Measurements from ENCODE around the gene DDA1.
"Not testable (repeated sequence)": the region's sequence is repeated elsewhere in the genome, so short reads cannot be mapped to it uniquely, and the experiment has no call there.

DDA1 gene

DNA sequence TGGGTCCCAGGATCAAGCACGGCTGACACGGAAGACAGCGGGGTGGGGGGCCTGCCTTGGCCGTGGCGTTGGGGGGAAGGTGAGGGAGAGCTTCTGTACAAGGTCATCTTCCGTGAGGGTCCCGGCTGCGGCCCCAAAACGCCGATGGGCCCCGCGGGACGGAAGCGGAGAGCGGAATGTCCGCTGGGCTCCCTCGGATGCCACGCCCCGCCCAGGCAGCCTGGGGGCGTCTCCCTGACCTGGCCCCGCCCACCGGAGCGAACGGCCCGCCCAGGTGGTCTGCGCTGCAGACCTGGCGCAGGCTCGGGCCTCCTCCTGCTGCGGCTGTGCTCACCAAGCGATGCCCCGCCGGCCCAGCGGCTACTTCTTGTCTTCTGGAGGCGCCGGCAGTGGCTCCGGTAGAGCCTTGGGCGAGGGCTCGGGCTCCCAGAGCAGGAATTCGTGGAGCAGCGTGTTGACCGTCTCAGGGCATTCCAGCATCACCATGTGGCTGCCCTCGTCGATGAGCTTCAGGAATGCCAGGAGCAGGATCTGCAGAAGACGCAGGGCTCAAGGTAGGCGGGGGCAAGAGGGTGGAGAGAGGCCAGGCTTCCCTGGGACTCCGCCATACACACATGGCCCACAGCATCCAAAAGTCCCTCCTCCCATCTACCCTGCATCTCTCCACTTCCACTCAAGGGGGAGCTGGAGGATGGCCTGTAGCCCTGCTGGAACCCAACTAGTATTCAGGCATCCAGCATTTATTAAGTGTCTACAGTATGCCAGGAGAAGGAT lies 16.9 kb upstream of the DDA1 start:
- peaks cover 0 to 6% of the 10 kb centered on the region in 2 donors for H3K36me3 ChIP-seq (ENCODE audit: control insufficient read depth in 1 of 2, insufficient read depth in 2 of 2, low read length in 2 of 2)
- H3K4me3 ChIP-seq (ENCODE audit: low read depth in 1 of 2, low read length in 2 of 2) = peak overlapping the region; percentile 55 to 79
- no peak overlapping the region for H3K27ac ChIP-seq (ENCODE audit: low read length)
- no peaks in the 10 kb centered on the region for H3K9me3 ChIP-seq (ENCODE audit: control insufficient read depth in 1 of 2, low read length in 2 of 2)
- H3K4me1 ChIP-seq (ENCODE audit: control insufficient read depth in 1 of 2, insufficient read depth in 2 of 2, low read length in 2 of 2) = peaks cover 0 to 10% of the 10 kb centered on the region in 2 donors
- no peaks in the 10 kb centered on the region for H3K27me3 ChIP-seq (ENCODE audit: low read depth, low read length)

DNA sequence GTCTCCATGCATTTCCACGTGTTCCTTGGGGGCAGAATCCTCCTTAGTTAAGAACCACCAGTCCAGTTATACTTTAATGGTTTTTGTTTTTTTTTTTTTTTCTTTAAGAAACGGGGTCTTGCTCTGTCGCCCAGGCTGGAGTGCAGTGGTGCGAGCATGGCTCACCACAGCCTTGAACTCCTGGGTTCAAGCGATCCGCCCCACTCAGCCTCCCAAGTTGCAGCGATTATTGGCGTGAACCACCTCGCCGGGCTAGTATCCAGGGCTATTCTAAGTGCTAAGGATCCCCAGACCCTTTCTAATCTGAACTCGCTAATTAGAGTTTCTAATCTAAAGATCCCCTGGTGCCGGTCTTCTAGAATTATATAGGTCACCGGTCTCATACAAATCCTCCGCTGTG lies 15.8 kb upstream of the DDA1 start:
- Histone ChIP-seq H3K9me3 (ENCODE audit: control insufficient read depth in 1 of 2, low read length in 2 of 2) (no peaks in the 10 kb centered on the region), H3K4me3 (ENCODE audit: low read depth in 1 of 2, low read length in 2 of 2) (no peak overlapping the region), H3K36me3 (ENCODE audit: control insufficient read depth in 1 of 2, insufficient read depth in 2 of 2, low read length in 2 of 2) (peaks cover 0 to 11% of the 10 kb centered on the region in 2 donors), H3K4me1 (ENCODE audit: control insufficient read depth in 1 of 2, insufficient read depth in 2 of 2, low read length in 2 of 2) (peaks cover 0 to 10% of the 10 kb centered on the region in 2 donors), H3K27me3 (ENCODE audit: low read depth, low read length) (no peaks in the 10 kb centered on the region), H3K27ac (ENCODE audit: low read length) (no peak overlapping the region)

DNA sequence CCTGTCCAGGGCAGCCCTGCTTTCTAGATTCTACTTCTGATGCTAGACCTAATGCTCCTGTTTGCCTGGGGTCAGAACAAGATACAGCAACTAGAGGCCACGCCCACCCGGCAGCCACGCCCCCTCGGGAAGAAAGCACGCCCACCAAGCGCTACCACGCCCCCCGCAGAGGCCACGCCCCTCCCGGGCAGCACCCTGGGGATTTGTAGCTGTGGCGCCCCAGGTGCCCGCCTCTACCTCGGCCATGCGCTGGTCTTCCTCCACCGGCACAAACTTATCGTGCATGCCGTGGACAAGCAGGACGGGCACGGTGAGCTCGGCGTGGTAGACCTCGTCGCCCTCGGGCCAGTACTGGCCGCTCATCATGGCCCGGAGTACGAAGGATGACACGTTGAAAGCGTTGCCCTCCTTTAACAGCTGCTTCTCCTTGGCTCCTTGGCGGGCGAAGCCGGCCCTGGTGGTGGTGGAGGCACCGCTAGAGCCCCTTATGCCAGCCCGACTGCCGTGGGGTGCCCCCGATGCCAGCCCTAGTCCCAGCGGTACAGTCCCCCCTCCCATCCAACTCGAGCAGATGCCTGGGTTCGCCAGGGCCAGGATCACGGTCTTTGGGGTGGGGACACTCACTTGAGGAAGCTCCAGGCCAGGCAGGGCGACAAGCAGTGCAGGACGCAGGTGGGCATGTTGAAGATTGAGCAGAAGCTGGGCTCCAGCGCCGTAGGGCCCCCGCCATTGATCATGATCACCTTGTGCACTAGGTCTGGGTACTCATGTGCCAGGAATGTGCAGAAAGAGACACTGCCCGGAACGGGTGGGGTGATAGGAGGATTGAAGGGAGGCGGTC lies 15.1 kb upstream of the DDA1 start:
- no peak overlapping the region for H3K4me3 ChIP-seq (ENCODE audit: low read depth in 1 of 2, low read length in 2 of 2)

DNA sequence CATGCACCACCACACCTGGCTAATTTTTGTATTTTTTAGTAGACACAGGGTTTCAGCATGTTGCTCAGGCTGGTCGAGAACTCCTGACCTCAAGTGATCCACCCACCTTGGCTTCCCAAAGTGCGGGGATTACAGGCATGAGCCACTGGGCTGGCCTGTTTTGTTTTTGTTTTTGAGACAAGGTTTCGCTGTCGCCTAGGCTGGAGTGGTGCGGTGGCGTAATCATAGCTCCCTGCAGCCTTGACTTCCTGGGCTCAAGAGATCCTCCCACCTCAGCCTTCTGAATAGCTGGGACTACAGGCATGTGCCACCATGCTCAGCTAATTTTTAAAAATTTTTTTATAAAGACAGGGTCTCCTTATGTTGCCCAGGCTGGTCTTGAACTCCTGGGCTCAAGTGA lies 13.8 kb upstream of the DDA1 start:
- peaks cover 0 to 11% of the 10 kb centered on the region in 2 donors for H3K36me3 ChIP-seq (ENCODE audit: control insufficient read depth in 1 of 2, insufficient read depth in 2 of 2, low read length in 2 of 2)
- not testable (repeated sequence) for H3K4me1 ChIP-seq (ENCODE audit: control insufficient read depth in 1 of 2, insufficient read depth in 2 of 2, low read length in 2 of 2); H3K27ac ChIP-seq (ENCODE audit: low read length)

More for the DNA sequence above, 15.1 kb upstream of the DDA1 start:
- Histone ChIP-seq H3K27ac (ENCODE audit: low read length) (no peak overlapping the region), H3K36me3 (ENCODE audit: control insufficient read depth in 1 of 2, insufficient read depth in 2 of 2, low read length in 2 of 2) (peaks cover 0 to 11% of the 10 kb centered on the region in 2 donors), H3K27me3 (ENCODE audit: low read depth, low read length) (no peaks in the 10 kb centered on the region), H3K4me1 (ENCODE audit: control insufficient read depth in 1 of 2, insufficient read depth in 2 of 2, low read length in 2 of 2) (peaks cover 0 to 10% of the 10 kb centered on the region in 2 donors), H3K9me3 (ENCODE audit: control insufficient read depth in 1 of 2, low read length in 2 of 2) (no peaks in the 10 kb centered on the region)

DNA sequence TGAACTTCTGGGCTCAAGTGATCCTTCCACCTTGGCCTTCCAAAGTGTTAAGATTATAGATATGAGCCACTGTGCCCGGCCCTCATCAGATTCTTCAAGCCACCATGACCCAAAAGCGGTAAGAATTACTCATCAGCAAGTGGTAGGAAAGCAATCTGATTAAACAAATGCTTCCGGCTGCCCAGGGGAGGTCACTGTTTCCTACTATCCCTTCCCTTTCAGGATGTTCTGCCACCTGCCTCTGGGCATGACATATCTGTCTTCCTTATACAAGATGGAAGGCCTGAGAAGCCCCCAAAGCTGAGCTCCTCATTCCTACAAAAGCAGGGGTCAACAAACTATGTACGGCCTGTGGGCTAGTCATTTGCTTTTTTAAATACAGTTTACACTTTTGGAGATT lies 13.1 kb upstream of the DDA1 start:
- Histone ChIP-seq H3K4me3 (ENCODE audit: low read depth in 1 of 2, low read length in 2 of 2) (no peak overlapping the region), H3K4me1 (ENCODE audit: control insufficient read depth in 1 of 2, insufficient read depth in 2 of 2, low read length in 2 of 2) (peaks cover 0 to 7% of the 10 kb centered on the region in 2 donors), H3K36me3 (ENCODE audit: control insufficient read depth in 1 of 2, insufficient read depth in 2 of 2, low read length in 2 of 2) (peaks cover 0 to 11% of the 10 kb centered on the region in 2 donors), H3K27ac (ENCODE audit: low read length) (no peak overlapping the region), H3K27me3 (ENCODE audit: low read depth, low read length) (no peaks in the 10 kb centered on the region), H3K9me3 (ENCODE audit: control insufficient read depth in 1 of 2, low read length in 2 of 2) (no peaks in the 10 kb centered on the region)

More for the DNA sequence above, 13.8 kb upstream of the DDA1 start:
- H3K27me3 ChIP-seq (ENCODE audit: low read depth, low read length); H3K9me3 ChIP-seq (ENCODE audit: control insufficient read depth in 1 of 2, low read length in 2 of 2); H3K4me3 ChIP-seq (ENCODE audit: low read depth in 1 of 2, low read length in 2 of 2): not testable (repeated sequence)

DNA sequence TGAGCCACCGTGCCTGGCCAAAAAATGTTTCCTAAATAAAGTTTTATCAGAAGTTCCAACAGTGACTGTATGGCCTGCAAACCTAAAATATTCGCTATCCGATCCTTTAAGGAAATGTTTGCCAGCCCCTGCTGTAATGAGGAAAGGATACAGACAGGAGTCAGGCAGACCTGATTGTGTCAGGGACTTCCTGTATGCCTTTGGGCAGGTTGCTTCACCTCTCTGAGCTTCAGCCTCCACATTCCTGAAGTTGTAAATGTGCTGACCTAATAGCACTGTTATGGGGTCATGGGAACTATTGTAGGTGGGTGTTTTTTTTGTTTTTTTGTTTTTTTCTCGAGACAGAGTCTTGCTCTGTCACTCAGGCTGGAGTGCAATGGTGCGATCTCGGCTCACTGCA lies 12.4 kb upstream of the DDA1 start:
- Histone ChIP-seq H3K27me3 (ENCODE audit: low read depth, low read length) (no peaks in the 10 kb centered on the region), H3K4me1 (ENCODE audit: control insufficient read depth in 1 of 2, insufficient read depth in 2 of 2, low read length in 2 of 2) (peaks cover 0 to 7% of the 10 kb centered on the region in 2 donors), H3K9me3 (ENCODE audit: control insufficient read depth in 1 of 2, low read length in 2 of 2) (no peaks in the 10 kb centered on the region), H3K36me3 (ENCODE audit: control insufficient read depth in 1 of 2, insufficient read depth in 2 of 2, low read length in 2 of 2) (peaks cover 0 to 11% of the 10 kb centered on the region in 2 donors), H3K27ac (ENCODE audit: low read length) (no peak overlapping the region), H3K4me3 (ENCODE audit: low read depth in 1 of 2, low read length in 2 of 2) (no peak overlapping the region)

DNA sequence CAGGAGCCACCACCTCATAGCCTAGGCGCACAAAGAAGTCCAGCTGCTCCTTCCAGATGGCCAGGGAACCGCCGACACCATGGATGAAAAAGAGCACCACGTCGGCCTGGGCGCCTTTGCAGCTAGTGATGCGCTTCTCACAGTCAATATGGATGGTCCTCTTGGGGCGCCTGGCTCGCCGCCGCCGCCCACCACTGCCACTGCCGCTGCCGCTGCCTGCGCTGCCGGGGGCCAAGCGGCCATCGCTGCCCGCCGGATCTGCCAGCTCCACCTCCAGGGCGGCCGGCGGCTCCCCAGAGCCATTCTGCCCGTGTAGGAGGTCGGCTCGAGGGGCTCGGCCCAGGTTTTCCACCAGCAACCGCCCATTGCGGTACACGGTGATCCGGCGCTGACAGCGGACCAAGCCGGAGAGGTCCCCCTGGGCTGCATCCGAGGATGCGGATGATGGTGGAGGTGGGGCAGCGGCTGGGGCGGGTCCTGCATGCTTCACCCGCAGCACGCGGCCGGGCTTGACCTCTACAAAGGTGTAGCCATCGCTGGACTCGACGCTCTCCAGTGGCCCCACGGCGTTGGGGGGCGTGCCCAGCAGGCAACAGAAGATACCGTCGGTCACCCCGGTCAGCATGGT lies 8.3 kb upstream of the DDA1 start:
- H3K27ac ChIP-seq (ENCODE audit: low read length) = no peak overlapping the region
- H3K36me3 ChIP-seq (ENCODE audit: control insufficient read depth in 1 of 2, insufficient read depth in 2 of 2, low read length in 2 of 2) = peaks cover 0 to 5% of the 10 kb centered on the region in 2 donors
- no peak overlapping the region for H3K4me3 ChIP-seq (ENCODE audit: low read depth in 1 of 2, low read length in 2 of 2)
- no peaks in the 10 kb centered on the region for H3K9me3 ChIP-seq (ENCODE audit: control insufficient read depth in 1 of 2, low read length in 2 of 2)
- no peaks in the 10 kb centered on the region for H3K27me3 ChIP-seq (ENCODE audit: low read depth, low read length)
- H3K4me1 ChIP-seq (ENCODE audit: control insufficient read depth in 1 of 2, insufficient read depth in 2 of 2, low read length in 2 of 2) = peaks cover 7 to 32% of the 10 kb centered on the region in 2 donors

DNA sequence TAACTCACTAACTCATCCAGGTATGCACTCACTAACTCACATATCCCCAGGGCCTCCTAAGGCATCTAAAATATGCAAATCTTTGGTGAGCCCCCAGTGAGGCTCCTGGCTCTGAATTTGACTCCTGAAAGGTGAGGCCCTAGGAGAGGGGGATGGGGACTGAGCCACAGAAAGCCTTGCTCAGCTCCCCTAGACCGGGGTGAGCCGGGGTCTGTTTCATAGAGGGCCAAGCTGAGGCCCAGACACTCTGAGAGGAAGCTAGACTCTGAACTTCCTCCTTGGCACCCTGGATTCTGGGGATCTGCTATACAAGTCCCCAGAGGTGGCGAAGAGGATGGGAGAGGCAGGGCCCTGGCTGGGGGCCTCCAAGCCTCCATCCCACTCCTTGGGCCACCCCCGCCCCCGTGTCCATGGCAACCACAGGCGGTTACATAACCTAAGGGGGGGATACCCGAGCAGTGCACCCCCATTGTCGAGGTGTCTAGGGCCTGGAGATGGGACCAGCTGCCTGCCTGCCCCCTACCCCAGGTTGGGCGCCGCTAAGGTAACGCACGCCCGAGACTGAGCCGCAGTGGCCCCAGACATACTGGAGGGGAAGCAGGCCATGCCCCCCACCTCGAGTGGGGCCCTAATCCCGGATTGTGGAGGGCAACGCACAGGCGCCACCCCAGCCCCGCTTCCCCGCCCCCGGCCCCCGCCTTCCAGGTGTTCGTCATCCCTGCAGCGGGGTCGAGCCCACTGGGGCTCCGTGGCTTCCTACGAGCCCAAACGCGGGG lies 6.8 kb upstream of the DDA1 start:
- Histone ChIP-seq H3K9me3 (ENCODE audit: control insufficient read depth in 1 of 2, low read length in 2 of 2) (no peaks in the 10 kb centered on the region), H3K27me3 (ENCODE audit: low read depth, low read length) (no peaks in the 10 kb centered on the region), H3K4me1 (ENCODE audit: control insufficient read depth in 1 of 2, insufficient read depth in 2 of 2, low read length in 2 of 2) (peaks cover 13 to 40% of the 10 kb centered on the region in 2 donors), H3K36me3 (ENCODE audit: control insufficient read depth in 1 of 2, insufficient read depth in 2 of 2, low read length in 2 of 2) (peaks cover 0 to 5% of the 10 kb centered on the region in 2 donors), H3K4me3 (ENCODE audit: low read depth in 1 of 2, low read length in 2 of 2) (peak overlapping the region; percentile 48 to 79), H3K27ac (ENCODE audit: low read length) (no peak overlapping the region)

DNA sequence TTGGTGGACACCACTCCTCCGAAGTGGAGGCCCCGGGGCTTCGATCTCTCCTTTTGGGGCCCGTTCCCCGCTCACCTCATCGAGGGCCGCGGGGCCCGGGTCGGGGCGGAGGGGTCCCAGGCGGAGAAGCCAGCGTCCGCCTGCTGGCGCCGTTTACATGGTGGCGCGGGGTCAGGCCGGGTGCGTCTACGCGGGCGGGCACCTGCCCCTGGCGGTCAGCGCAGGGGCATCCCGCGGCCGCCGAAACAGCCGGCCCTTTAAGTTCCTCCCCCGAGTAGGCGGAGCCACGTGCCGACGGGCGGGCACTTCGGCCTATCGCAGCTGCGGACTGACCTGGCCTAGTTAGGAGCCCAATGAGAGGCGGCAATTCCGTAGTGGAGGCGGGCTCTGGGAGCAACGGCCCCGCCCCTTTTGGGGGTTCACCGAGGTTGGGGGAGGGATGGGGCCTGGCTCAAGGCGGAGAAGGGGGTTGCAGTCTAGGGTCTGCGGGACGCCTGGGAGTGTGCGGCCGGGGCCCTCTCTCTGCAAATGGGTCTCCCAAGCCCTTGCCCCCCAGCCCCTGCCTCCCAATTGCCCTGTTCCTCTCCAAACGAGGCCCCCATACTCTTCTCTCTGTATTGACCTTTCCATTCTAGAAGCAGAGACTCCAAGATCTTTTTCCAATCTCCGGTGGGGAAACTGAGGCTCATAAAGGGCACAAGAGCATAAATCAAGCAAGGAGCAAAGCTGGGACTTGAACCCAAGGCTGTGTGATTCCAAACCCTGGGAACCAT lies 6.0 kb upstream of the DDA1 start, which contains the start of gene ABHD8:
Gene ABHD8 (minus strand): TSS at position 259 of the 773 bp plus-strand sequence. CDS start 1,809 bp downstream, outside the sequence.
- Histone ChIP-seq H3K9me3 (ENCODE audit: control insufficient read depth in 1 of 2, low read length in 2 of 2) (no peaks in the 10 kb centered on the region), H3K36me3 (ENCODE audit: control insufficient read depth in 1 of 2, insufficient read depth in 2 of 2, low read length in 2 of 2) (peaks cover 0 to under 1% of the 10 kb centered on the region in 2 donors), H3K4me1 (ENCODE audit: control insufficient read depth in 1 of 2, insufficient read depth in 2 of 2, low read length in 2 of 2) (peaks cover 13 to 40% of the 10 kb centered on the region in 2 donors), H3K27me3 (ENCODE audit: low read depth, low read length) (no peaks in the 10 kb centered on the region), H3K4me3 (ENCODE audit: low read depth in 1 of 2, low read length in 2 of 2) (peak within 1 kb of the TSS; percentile 48 to 79), H3K27ac (ENCODE audit: low read length) (peak within 1 kb of the TSS; percentile 1)

DNA sequence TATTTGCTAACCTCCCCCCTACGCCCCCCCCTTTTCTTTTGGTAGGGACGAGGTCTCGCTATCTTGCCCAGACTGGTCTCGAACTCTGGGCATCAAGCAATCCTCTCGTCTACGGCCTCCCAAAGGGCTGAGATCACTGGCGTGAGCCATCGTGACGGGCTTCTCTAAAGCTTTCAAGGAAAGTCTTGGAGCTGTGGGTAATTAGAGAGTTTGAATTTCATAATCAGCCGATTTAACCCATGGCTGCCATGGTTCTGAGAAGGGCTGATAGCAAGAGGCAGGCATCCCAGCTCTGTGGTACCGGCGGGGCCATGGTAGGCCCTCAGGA lies 5.5 kb upstream of the DDA1 start:
- Histone ChIP-seq H3K36me3 (ENCODE audit: control insufficient read depth in 1 of 2, insufficient read depth in 2 of 2, low read length in 2 of 2) (no peaks in the 10 kb centered on the region), H3K27me3 (ENCODE audit: low read depth, low read length) (no peaks in the 10 kb centered on the region), H3K4me3 (ENCODE audit: low read depth in 1 of 2, low read length in 2 of 2) (peak overlapping the region in 1 of 2 donors; percentile 79), H3K9me3 (ENCODE audit: control insufficient read depth in 1 of 2, low read length in 2 of 2) (no peaks in the 10 kb centered on the region), H3K27ac (ENCODE audit: low read length) (peak overlapping the region; percentile 1), H3K4me1 (ENCODE audit: control insufficient read depth in 1 of 2, insufficient read depth in 2 of 2, low read length in 2 of 2) (peaks cover 13 to 40% of the 10 kb centered on the region in 2 donors)
